Measurements from ENCODE around the gene AAMDC. TPM values are rescaled to one million over a fixed set of nuclear protein-coding genes. Genes with fewer than 3 reads are reported as not detected.
A peak's percentile ranks its signal among the peaks of the same experiment; 100 is the strongest.
"Not testable (repeated sequence)": the region's sequence is repeated elsewhere in the genome, so short reads cannot be mapped to it uniquely, and the experiment has no call there.

AAMDC gene
- total RNA-seq, 4 donors from 2014 or later, result 14.4 to 30.7 TPM; not detected in 2

- H3K9me3 ChIP-seq; H3K36me3 ChIP-seq; in situ Hi-C loops (cut with MboI; ENCODE audit: low pct_ligation_motif_present in 1 of 4, low pct_unique_long_range_greater_than_20kb in 1 of 4, low sequenced_read_pairs in 3 of 4); H3K4me1 ChIP-seq; H3K4me3 ChIP-seq; intact Hi-C loops (cut with DNase I; ENCODE audit: low total_unique reads); H3K27me3 ChIP-seq; DNase-seq; H3K27ac ChIP-seq: not testable (repeated sequence)
- 80 to 83% methylated on average over 1 of the region's 1 CpG for WGBS, 2 donors (ENCODE audit: low coverage in 1 of 2)
Observed at GRCh38 chr11:77894949-77895348, 74.0 kb downstream of the AAMDC start.

DNA sequence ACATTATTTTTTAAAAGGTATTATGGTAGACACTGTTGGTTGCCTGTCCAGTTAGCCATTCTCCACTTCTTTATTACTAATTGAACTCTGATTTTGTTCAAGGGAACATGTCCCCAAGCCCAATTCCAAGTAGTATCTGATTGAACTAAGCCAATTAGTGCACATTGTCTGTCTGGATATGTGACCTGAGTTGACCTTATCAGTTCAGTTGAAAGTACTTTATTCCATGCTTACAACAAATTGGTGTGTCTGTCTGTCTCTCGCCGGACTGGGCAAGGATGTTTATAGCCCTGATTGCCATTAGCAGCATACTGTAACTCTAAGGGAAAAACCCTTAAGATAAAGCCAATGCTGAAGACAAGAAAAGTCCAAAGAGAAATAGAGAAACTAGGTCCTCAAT lies 87.9 kb downstream of the AAMDC start:
- no peak overlapping the region for H3K27ac ChIP-seq
- peaks cover 0 to 6% (median 2%) of the 10 kb centered on the region in 4 donors for H3K4me1 ChIP-seq
- 89% methylated on average over 2 of the region's 2 CpGs; no CpG with 5 or more reads in 1 of the 2 donors for WGBS, 2 donors (ENCODE audit: low coverage in 1 of 2)
- no peak overlapping the region for H3K4me3 ChIP-seq
- no peaks in the 10 kb centered on the region for H3K36me3 ChIP-seq
- no peaks in the 10 kb centered on the region for H3K9me3 ChIP-seq
- TF ChIP-seq POLR2A (IDR thresholded peaks at IDR 0.05), result no peak
- TF ChIP-seq EP300 (IDR thresholded peaks at IDR 0.05; ENCODE audit: low read depth), result no peak
- no peak for TF ChIP-seq POLR2AphosphoS5 (IDR thresholded peaks at IDR 0.05)
- TF ChIP-seq, protein P1, sequence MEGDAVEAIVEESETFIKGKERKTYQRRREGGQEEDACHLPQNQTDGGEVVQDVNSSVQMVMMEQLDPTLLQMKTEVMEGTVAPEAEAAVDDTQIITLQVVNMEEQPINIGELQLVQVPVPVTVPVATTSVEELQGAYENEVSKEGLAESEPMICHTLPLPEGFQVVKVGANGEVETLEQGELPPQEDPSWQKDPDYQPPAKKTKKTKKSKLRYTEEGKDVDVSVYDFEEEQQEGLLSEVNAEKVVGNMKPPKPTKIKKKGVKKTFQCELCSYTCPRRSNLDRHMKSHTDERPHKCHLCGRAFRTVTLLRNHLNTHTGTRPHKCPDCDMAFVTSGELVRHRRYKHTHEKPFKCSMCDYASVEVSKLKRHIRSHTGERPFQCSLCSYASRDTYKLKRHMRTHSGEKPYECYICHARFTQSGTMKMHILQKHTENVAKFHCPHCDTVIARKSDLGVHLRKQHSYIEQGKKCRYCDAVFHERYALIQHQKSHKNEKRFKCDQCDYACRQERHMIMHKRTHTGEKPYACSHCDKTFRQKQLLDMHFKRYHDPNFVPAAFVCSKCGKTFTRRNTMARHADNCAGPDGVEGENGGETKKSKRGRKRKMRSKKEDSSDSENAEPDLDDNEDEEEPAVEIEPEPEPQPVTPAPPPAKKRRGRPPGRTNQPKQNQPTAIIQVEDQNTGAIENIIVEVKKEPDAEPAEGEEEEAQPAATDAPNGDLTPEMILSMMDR (IDR thresholded peaks at IDR 0.05), result no peak
- no peaks in the 10 kb centered on the region for H3K27me3 ChIP-seq
- no peak for DNase-seq
- intact Hi-C loops (cut with DNase I; ENCODE audit: low total_unique reads), result no loop called here
- in situ Hi-C loops (cut with MboI; ENCODE audit: low pct_ligation_motif_present in 1 of 4, low pct_unique_long_range_greater_than_20kb in 1 of 4, low sequenced_read_pairs in 3 of 4), result no loop called here

- in situ Hi-C loops (cut with MboI; ENCODE audit: low pct_ligation_motif_present in 1 of 4, low pct_unique_long_range_greater_than_20kb in 1 of 4, low sequenced_read_pairs in 3 of 4), result no loop called here
Observed at GRCh38 chr11:77909277-77909676, 88.3 kb downstream of the AAMDC start.

GRCh38 chr11:77910828-77911227 lies 89.9 kb downstream of the AAMDC start:
- H3K27me3 ChIP-seq; intact Hi-C loops (cut with DNase I; ENCODE audit: low total_unique reads); in situ Hi-C loops (cut with MboI; ENCODE audit: low pct_ligation_motif_present in 1 of 4, low pct_unique_long_range_greater_than_20kb in 1 of 4, low sequenced_read_pairs in 3 of 4); H3K4me3 ChIP-seq; H3K36me3 ChIP-seq; DNase-seq; H3K9me3 ChIP-seq; H3K27ac ChIP-seq: not testable (repeated sequence)
- WGBS, 2 donors (ENCODE audit: low coverage in 1 of 2), result 83% methylated on average over 6 of the region's 6 CpGs; no CpG with 5 or more reads in 1 of the 2 donors
- peaks cover 11 to 20% (median 16%) of the 10 kb centered on the region in 4 donors for H3K4me1 ChIP-seq

More at GRCh38 chr11:77909277-77909676, 88.3 kb downstream of the AAMDC start:
- no peak overlapping the region for H3K4me3 ChIP-seq
- intact Hi-C loops (cut with DNase I; ENCODE audit: low total_unique reads), result no loop called here
- H3K4me1 ChIP-seq, result peaks cover 3 to 9% (median 4%) of the 10 kb centered on the region in 4 donors
- no peaks in the 10 kb centered on the region for H3K36me3 ChIP-seq
- no peaks in the 10 kb centered on the region for H3K9me3 ChIP-seq
- WGBS, 2 donors (ENCODE audit: low coverage in 1 of 2), result 75 to 90% methylated on average over 2 of the region's 2 CpGs
- TF ChIP-seq POLR2AphosphoS5 (IDR thresholded peaks at IDR 0.05) (no peak), EP300 (IDR thresholded peaks at IDR 0.05; ENCODE audit: low read depth) (no peak), POLR2A (IDR thresholded peaks at IDR 0.05) (no peak)
- TF ChIP-seq, protein P1 (IDR thresholded peaks at IDR 0.05), result no peak
- H3K27ac ChIP-seq, result no peak overlapping the region
- DNase-seq, result no peak
- no peaks in the 10 kb centered on the region for H3K27me3 ChIP-seq

DNA sequence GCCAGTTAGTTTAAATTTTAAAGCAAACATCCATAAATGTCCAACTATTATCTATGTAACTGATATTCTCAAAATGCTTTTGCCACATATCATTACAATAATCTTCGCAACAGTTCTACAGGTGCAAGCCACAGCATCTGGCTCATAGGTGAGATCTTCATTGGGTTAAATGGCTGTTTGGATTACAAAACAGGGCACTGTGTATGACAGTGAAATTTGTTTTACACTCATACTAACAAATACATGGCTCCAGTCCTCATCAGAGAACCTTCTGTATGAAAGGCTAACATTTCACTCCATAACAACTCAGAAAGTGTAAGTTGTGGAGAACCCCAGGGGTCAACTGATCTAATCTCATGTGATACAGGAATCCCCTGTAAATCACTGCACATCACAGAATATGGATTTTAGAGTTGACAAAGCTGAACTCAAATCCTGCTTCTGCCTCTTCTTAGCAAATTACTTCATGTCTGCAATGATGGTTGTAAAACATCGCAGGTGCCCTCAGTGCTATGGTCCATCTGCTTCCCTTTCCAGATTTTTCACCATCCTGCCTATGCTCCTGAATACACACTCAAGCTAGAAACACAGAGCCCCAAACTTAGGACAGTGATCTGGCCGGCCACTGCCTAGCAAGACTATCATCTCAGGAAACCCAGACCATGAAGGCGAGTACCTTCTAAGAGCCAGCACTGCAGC lies 92.8 kb downstream of the AAMDC start:
- intact Hi-C loops (cut with DNase I; ENCODE audit: low total_unique reads); DNase-seq; in situ Hi-C loops (cut with MboI; ENCODE audit: low pct_ligation_motif_present in 1 of 4, low pct_unique_long_range_greater_than_20kb in 1 of 4, low sequenced_read_pairs in 3 of 4); H3K4me3 ChIP-seq; H3K9me3 ChIP-seq; H3K27me3 ChIP-seq; H3K36me3 ChIP-seq: not testable (repeated sequence)
- H3K27ac ChIP-seq, result peak overlapping the region in 3 of 4 donors; percentile 32 to 66 (median 35)
- H3K4me1 ChIP-seq, result peaks cover 11 to 20% (median 16%) of the 10 kb centered on the region in 4 donors
- 53 to 67% methylated on average over 2 of the region's 4 CpGs for WGBS, 2 donors (ENCODE audit: low coverage in 1 of 2)
